ENCODE results near the gene FAM135A. TPM values are rescaled to one million over a fixed set of nuclear protein-coding genes. Genes with fewer than 3 reads are reported as not detected.

The FAM135A gene
- total and polyA plus RNA-seq, 2 of the 4 experiments (the other 2 are of a cell fraction) = 2.2 to 7.9 TPM

GRCh38 chr6:70424291-70424690, 11.0 kb downstream of the FAM135A start:
- ChIA-PET CTCF (no interaction called here), POLR2A (ENCODE audit: unreplicated experiment) (no interaction called here)
- H4K91ac ChIP-seq (ENCODE audit: insufficient read depth, low read depth, low read length) = no peak overlapping the region
- H4K5ac ChIP-seq (ENCODE audit: low read depth, low read length) = no peak overlapping the region
- no peak overlapping the region for H3K56ac ChIP-seq (ENCODE audit: extremely low read depth, insufficient read depth, low read length)
- no peaks in the 10 kb centered on the region for H3K27me3 ChIP-seq (ENCODE audit: control insufficient read depth, insufficient read depth, low read length)
- dilution Hi-C loops (cut with HindIII; ENCODE audit: low sequenced_read_pairs, unreplicated experiment) = no loop called here
- no peak overlapping the region for H3K4me3 ChIP-seq (ENCODE audit: insufficient read depth, low read depth, low read length)
- no peaks in the 10 kb centered on the region for H3K9me3 ChIP-seq (ENCODE audit: control insufficient read depth, insufficient read depth, low read length)
- WGBS, 2 experiments (ENCODE audit: extremely low coverage in 2 of 2, insufficient read length in 1 of 2) = 83% methylated on average over 1 of the region's 3 CpGs; no CpG with 5 or more reads in 1 of the 2 experiments
- in situ Hi-C loops (cut with MboI; ENCODE audit: low sequenced_read_pairs) = no loop called here
- H3K4ac ChIP-seq (ENCODE audit: low read depth, low read length) = no peak overlapping the region
- BruUV-seq (replicated peaks) = no TSS peak
- H3K4me1 ChIP-seq (ENCODE audit: control insufficient read depth, insufficient read depth, low read length) = no peaks in the 10 kb centered on the region; the same call in 1 of the 2 replicates
- no peak overlapping the region for H2BK20ac ChIP-seq (ENCODE audit: low read depth, low read length)
- H2AK9ac ChIP-seq (replicated peaks; ENCODE audit: low read depth, low read length, poor library complexity) = no peak overlapping the region
- H3K36me3 ChIP-seq (ENCODE audit: control insufficient read depth, insufficient read depth, low read length) = peaks cover 1% of the 10 kb centered on the region; the same call in 1 of the 2 replicates
- H4K8ac ChIP-seq (ENCODE audit: low read depth in 2 of 2, low read length in 2 of 2) = no peak overlapping the region
- H3K23ac ChIP-seq (ENCODE audit: low read depth, low read length) = no peak overlapping the region
- no peaks in the 10 kb centered on the region for H4K20me1 ChIP-seq (ENCODE audit: insufficient read depth, low read length)
- no peak overlapping the region for H3K4me2 ChIP-seq (ENCODE audit: low read depth, low read length)
- H2AFZ ChIP-seq (replicated peaks; ENCODE audit: low read length, poor library complexity) = no peak overlapping the region
- H3K27ac ChIP-seq (ENCODE audit: insufficient read depth, low read length) = no peak overlapping the region
- no peak overlapping the region for H3K9ac ChIP-seq (ENCODE audit: low read depth, low read length)
- DNase-seq = no peak
- no peak for ATAC-seq (ENCODE audit: low read depth)
- H3K9me1 ChIP-seq (ENCODE audit: insufficient read depth, low read length) = no peaks in the 10 kb centered on the region
- no peak overlapping the region for H2AK5ac ChIP-seq (ENCODE audit: low read depth, low read length)
- no peak overlapping the region for H3K18ac ChIP-seq (ENCODE audit: low read depth, low read length)
- H3K79me1 ChIP-seq (ENCODE audit: low read depth in 1 of 2, low read length in 2 of 2) = peaks cover 0 to 6% of the 10 kb centered on the region in 2 experiments; a peak in 1 of 4 replicates
- no peak overlapping the region for H2BK120ac ChIP-seq (ENCODE audit: low read depth, low read length)
- no peak overlapping the region for H2BK15ac ChIP-seq (ENCODE audit: low read depth, low read length)
- no peak overlapping the region for H2BK5ac ChIP-seq (ENCODE audit: low read depth, low read length, poor library complexity, severe bottlenecking)
- intact Hi-C loops (cut with micrococcal nuclease) = no loop called here
- H3K14ac ChIP-seq (replicated peaks; ENCODE audit: low read depth, low read length) = no peak overlapping the region
- TF ChIP-seq BHLHE40 (IDR thresholded peaks at IDR 0.05; ENCODE audit: low read depth, low read length) (no peak), CHD1 (IDR thresholded peaks at IDR 0.05; ENCODE audit: low read depth, low read length) (no peak), MAFK (IDR thresholded peaks at IDR 0.05; ENCODE audit: low read depth, low read length) (no peak), SMC3 (IDR thresholded peaks at IDR 0.05; ENCODE audit: low read depth, low read length) (no peak), CEBPB (IDR thresholded peaks at IDR 0.05; ENCODE audit: low read depth, low read length) (no peak), MXI1 (IDR thresholded peaks at IDR 0.05; ENCODE audit: borderline replicate concordance, low read depth, low read length) (no peak), CTCF (conservative IDR thresholded peaks at IDR 0.05; ENCODE audit: low read depth, low read length) (no peak), RAD21 (IDR thresholded peaks at IDR 0.05; ENCODE audit: low read length) (no peak), RCOR1 (IDR thresholded peaks at IDR 0.05; ENCODE audit: insufficient replicate concordance, low read length) (no peak), USF2 (IDR thresholded peaks at IDR 0.05; ENCODE audit: low read depth, low read length) (no peak), RFX5 (IDR thresholded peaks at IDR 0.05; ENCODE audit: low read depth, low read length) (no peak), ELK1 (IDR thresholded peaks at IDR 0.05; ENCODE audit: borderline replicate concordance, low read depth, low read length) (no peak)

Data from IMR-90 (cell line).